HG02642 (cell line): ENCODE results near the gene N4BP2L1.
"Not testable (repeated sequence)": the region's sequence is repeated elsewhere in the genome, so short reads cannot be mapped to it uniquely, and the experiment has no call there.

ENCODE experiments used
- ATAC-seq: cut with Tn5 transposase; IDR thresholded peaks from one replicate; pipeline ENCODE4 v1.9.1; 2021; ENCODE audit warnings: mild to moderate bottlenecking; ENCODE audit not compliant: unreplicated experiment, poor library complexity

The N4BP2L1 gene

DNA sequence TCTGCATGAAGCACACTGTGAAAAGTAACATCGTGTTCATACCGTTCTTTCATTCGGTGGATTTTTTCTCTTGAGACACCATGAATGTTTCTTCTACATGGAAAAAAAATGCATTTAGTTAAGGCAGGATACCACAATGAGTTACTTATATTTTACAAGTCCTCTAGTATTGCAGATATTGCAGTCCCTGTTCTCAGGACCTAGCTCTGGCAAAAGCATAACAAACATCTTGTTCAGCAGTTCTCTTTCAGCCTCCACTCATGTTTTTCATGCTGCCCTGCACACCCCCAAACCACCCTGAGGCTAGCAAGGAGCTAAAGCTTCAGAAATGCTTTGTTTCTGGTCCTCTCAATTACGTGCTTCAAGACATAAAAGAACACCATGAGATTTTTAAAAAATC is 24.8 kb downstream of the N4BP2L1 start:
- no peak for ATAC-seq

DNA sequence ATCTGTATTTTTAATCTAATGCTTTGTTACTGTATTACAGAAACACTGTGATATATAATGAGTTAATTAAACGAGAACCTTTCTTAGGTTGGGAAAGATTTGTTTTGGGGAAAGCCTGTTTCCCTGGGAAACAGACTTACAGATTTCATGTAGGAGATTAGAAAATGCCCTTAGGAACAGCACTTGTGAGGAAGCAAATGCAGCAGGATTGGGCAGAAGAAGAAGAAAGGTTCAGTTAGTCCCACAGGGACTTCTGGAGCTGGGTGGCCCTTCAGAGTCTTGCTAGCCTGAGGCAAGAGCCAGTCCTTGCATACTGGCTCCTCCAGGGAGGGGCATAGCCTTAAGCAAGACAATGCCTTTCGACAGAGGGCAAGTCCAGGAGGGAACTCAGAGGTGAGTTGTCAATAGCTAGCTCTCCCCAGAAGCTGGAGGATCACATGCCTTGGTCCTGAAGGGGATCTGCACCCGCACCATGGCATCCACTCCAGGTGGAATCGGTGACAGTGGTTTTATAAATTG is 36.8 kb downstream of the N4BP2L1 start:
- ATAC-seq, result no peak

DNA sequence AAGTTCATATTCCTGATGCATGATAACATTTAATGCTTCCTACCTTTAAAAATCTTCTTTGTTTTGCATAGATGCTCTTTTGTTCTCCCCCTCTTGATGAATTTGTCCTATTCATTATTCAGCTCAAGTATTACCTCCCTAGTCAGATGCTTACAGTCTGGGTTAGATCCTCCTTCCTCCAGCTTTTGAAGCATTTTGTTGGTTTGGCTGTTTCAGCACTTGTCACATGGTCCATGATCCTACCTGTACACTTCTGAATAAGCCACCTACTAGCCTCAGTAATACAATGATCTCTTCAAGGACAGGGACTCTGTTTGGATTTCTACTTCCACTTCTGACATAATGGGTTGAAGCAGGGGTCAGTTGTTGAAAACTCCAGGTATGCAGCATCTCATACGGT is 37.4 kb downstream of the N4BP2L1 start:
- ATAC-seq, result no peak

DNA sequence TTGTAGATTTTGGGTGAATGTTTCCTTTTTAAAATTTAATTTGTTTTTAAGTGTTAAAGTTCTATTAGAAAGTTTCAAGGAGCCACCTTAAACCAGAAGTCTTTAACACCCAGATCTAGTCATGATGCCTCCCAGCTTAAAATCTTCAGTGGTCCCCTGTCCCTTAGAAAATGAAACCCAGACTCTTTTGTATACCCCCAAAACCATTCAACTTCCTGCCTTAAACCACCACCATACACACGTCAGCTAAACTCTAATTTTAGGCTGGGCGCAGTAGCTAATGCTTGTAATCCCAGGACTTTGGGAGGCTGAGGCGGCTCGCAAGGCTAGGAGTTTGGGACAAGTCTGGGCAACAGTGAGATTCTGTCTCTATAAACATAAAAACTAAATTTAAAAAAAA is 37.9 kb downstream of the N4BP2L1 start:
- ATAC-seq, result no peak

DNA sequence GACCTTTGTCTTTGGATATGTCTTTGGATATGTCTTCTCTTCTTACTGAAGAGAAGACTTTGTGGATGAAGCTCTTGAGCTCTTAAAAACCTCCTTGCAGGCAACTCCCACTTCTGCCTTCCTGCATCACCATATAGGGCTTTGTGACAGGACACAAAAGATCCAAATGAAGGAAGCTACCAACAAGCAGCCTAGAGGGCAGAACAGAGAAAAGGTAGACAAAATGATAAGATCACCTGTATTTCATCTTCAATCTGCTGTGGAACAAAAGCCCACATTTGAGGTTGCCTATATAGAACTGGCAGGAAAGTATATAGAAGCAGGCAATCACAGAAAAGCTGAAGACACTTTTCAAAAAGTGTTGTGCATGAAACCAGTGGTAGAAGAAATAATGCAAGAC is 42.5 kb downstream of the N4BP2L1 start:
- ATAC-seq, result no peak

DNA sequence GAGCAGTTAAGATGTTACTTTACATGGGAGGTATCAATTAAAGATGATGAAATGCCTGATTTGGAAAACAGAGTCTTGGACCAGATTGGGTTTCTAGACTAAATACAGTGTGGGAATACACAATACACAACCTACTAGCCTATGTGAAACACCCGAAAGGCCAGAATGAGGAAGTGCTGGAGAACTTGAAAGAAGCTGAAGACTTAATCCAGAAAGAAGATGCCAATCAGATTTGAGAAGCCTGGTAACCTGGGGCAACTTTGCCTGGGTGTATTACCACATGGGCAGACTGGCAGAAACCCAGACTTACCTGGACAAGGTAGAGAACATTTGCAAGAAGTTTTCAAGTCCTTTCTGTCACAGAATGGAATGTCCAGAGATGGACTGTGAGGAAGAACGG is 43.2 kb downstream of the N4BP2L1 start:
- no peak for ATAC-seq

DNA sequence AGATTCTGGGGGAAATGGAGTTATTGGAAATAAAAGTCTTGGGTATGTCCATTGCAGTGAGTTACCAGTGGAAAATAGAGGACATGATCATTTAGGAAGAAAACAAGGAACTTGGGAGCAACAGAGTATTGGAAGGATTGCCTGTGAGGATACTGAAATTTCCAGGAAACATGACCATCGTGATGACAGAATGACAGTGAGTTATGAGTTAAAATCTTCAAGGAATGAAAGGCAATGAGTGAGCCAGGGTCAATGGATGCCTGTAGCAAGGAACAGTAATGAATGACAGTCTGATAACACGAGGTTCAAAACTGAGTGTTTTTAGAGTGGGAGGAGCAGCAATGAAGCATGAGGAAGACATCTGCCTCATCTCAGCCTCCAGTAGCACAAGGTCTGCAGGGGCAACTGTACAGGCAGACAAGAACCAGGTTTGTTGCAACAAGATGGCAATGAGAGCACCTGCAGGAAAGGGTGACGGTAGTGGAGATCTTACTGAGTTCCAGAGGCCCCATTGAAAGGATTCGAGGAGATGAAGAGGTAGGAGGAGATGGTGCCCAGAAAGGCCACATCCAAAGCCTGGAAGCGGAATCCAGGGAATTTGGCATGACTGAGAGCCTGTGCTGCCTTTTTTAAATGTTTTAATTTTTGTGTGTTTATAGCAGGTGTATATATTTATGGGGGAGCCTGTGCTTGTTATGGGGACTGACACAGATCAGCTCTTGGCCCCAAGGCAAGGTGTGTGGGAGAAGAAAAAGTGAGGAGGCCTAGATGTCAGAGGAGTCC is 43.9 kb downstream of the N4BP2L1 start:
- ATAC-seq, result no peak

DNA sequence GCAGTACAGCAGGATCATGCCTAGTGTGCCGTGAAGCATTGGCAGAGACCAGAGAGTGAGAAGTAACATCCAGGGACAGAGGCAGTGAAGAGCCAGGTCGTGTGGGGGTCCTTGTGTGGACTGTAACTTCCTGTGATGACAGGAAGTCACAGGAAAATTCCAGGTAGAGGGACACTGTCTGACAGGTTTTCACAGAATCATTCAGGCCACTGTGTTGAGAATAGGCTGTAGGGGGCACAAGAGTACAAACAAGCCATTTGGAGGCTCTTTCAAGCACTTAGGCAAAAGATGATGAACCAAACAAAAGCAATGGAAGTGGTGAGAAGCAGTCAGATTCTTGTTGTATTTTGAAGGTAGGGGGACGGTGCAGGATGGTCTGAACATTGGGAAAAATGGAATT is 46.4 kb downstream of the N4BP2L1 start:
- ATAC-seq, result no peak

DNA sequence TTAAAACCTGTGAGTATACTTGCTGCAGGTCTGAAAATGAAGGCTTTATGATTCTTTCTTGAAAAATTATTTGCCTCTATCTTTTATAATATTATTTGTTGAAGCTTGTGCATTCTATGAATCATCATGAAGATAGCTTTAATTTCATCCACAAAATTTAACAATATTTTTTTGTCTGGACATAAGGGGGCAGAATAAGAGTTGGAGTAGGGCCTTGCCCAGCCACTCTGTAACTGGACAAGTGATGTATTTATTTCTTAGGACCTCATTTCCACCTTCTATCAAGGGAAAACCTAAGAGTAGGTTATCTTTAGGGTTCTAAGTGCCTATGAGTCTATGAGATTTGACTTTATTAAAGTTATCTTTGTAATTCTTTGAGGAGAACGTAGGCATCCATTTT is 49.9 kb downstream of the N4BP2L1 start:
- ATAC-seq, result no peak

DNA sequence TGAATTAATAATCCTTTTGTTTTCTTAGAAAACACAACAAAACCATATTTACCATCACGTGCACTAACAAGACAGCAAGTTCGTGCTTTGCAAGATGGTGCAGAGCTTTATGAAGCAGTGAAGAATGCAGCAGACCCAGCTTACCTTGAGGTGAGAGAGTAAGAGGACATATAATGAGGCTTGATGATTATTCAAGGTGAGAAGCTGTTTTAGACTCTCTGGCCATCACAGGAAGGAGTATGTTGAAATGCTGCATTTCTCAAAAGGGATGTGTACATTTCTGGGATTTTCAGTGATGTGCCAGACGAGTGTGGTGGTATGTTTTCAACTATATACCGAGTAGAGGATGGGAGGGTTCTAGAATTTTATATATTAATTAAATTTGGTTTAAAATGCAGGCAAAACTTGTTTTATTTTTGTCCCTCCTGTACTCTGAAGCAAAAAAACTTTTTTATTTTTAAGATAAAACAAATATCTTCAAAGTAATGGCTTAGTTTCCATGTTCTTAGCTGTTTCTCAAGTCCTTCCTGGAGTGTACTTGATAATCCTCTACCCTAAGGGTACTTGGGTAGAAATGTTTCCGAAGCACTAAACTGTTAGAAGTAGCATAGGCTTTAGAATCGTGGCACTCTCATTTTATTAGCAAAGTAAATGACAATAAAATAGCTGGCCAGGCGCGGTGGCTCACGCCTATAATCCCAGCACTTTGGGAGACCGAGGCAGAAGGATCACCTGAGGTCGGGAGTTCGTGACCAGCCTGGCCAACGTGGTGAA is 51.1 kb downstream of the N4BP2L1 start:
- ATAC-seq, result no peak

DNA sequence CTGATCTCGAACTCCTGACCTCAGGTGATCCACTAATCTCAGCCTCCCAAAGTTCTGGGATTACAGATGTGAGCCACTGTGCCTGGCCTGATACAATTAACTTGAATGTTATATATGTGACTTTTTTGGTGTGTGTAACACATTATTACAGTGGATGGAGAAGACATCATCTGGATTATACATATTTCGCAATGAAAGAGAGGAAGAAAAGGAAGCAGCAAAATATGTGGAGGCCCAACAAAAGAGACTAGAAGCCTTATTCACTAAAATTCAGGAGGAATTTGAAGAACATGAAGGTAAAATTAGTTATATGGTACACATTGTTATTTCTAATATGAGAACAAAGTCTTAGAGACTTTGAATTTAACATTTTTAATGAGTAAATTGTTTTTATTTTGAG is 57.1 kb downstream of the N4BP2L1 start:
- ATAC-seq, result no peak

DNA sequence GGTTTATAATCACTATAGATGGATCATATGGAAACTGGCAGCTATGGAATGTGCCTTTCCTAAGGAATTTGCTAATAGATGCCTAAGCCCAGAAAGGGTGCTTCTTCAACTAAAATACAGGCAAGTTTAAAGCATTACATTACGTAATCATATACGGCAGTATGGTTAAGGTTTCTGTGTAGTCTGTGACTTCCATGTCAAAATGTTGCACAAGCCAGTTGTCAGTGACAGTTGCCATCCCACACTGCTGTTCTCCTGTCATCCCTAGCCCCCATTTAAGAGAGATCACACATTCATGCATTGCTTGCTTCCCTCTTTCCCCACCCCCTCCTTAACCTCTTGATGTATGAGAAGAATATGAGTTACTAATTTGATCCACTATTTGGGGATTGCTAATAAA is 65.4 kb downstream of the N4BP2L1 start:
- ATAC-seq, result no peak

DNA sequence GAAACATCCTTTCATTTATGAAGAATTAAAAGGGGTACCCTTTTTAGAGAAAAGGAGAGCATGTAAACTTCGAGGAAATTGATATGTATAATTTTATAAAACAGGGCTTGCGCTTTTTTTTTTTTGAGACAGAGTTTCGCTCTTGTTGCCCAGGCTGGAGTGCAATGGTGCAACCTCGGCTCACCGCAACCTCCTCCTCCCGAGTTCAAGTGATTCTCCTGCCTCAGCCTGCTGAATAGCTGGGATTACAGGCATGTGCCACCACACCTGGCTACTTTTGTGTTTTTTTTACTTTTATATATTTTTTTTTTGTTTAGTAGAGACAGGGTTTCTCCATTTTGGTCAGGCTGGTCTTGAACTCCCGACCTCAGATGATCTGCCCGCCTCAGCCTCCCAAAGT is 72.0 kb downstream of the N4BP2L1 start:
- ATAC-seq, result not testable (repeated sequence)

DNA sequence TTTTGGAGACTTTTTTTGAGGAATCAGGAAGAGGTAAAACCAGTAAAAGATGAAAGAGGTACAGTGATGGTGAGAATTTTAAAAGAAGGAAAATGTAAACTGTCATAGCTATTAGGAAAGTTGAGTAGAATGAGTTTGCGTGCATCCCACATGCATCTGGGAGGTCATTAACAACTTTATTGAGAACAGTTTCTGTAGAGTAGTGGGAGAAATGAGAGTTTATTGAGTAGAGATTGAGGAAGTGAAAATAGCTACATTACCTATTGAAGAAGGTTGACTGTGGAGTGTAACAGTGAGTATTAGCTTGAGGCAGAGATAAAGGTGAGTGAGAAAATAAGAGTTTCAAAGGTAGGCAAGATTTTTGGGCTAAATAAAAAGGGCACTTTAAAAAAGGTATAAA is 73.9 kb downstream of the N4BP2L1 start:
- peak; percentile 64 for ATAC-seq

DNA sequence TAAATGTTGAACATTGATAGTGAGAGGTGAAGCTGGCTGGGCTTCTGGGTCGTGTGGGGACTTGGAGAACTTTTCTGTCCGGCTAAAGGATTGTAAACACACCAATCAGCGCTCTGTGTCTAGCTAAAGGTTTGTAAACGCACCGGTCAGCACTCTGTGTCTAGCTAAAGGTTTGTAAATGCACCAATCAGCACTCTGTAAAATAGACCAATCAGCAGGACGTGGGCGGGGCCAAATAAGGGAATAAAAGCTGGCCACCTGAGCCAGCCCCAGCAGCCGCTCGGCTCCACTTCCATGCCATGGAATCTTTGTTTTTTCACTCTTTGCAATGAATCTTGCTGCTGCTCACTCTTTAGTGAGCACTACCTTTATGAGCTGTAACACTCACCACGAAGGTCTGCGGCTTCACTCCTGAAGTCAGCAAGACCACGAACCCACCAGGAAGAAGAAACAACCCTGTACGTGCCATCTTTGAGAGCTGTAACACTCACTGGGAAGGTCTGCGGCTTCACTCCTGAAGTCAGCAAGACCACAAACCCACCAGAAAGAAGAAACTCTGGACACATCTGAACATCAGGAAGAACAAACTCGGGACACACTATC is 77.0 kb downstream of the N4BP2L1 start:
- ATAC-seq, result not testable (repeated sequence)
